IPS-15b (cell line): ENCODE results near the gene PDE4C.

Experiments
- H3K27me3 ChIP-seq: one replicate; pipeline ENCODE4 v1.6.1; 2013; ENCODE audit warnings: low read length; ENCODE audit not compliant: control insufficient read depth, insufficient read depth
- H3K36me3 ChIP-seq: one replicate; pipeline ENCODE4 v1.6.1; 2013; ENCODE audit warnings: low read length; ENCODE audit not compliant: control insufficient read depth, insufficient read depth
- H3K4me1 ChIP-seq: one replicate; pipeline ENCODE4 v1.6.1; 2013; ENCODE audit warnings: mild to moderate bottlenecking, low read length; ENCODE audit not compliant: control insufficient read depth, insufficient read depth
- H3K4me3 ChIP-seq: one replicate; pipeline ENCODE4 v1.5.1; 2013; ENCODE audit warnings: low read depth, low read length
- H3K9ac ChIP-seq: one replicate; pipeline ENCODE4 v1.6.1; 2013; ENCODE audit warnings: low read depth, mild to moderate bottlenecking, low read length
- H3K9me3 ChIP-seq: one replicate; pipeline ENCODE4 v1.6.1; 2013; ENCODE audit warnings: mild to moderate bottlenecking, low read length; ENCODE audit not compliant: control insufficient read depth, insufficient read depth

The PDE4C gene

DNA sequence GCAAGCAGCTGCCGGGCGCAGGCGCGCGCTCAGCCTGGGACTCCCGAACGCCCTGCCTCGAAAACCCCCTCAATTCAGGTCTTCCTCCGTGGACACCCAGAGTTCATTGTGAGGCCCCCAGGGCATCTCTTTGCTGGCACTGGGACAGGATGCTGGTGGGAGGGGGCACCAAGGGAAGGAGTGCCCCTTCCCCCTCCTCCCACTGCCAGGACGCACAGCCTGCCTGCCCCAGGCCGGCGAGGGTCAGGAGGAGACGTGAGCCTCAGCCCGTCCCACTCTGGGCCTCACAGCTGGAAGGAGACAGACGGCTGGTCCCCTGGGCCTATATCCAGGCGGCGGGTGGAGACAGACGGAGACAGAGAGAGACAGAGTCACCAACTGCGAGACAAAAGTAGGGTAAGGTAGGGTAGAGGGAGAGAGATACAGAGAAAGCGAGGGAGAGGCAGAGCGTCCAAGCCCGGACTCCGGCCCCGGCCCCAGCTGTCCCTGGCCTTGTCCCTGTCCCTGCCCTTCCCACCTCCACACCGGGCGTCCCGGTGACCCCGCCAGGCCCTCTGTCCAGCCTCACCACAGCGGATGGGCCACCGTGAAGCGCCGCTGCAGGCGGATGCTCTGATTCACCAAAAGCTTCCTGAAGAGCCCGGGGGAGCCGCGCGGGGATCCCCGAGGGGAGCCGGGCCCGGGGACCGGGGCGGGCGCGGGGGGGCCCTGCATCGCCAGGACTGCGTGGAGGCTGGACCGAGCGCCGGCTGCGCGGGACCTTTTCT lies at the start of gene PDE4C:
Gene PDE4C, minus strand, starts transcription at position 737 of the 767 bp plus-strand sequence. Its CDS starts 23 bp downstream, at position 714.
- Histone ChIP-seq H3K9me3 (no peaks in the 10 kb centered on the region), H3K4me3 (peak within 1 kb of the TSS; percentile 62), H3K4me1 (peaks cover 9% of the 10 kb centered on the region), H3K9ac (no peak within 1 kb of the TSS), H3K36me3 (no peaks in the 10 kb centered on the region), H3K27me3 (peaks cover 18% of the 10 kb centered on the region)

- Histone ChIP-seq H3K9ac (no peak overlapping the region), H3K9me3 (no peaks in the 10 kb centered on the region), H3K36me3 (peaks cover 7% of the 10 kb centered on the region), H3K27me3 (no peaks in the 10 kb centered on the region), H3K4me3 (no peak overlapping the region), H3K4me1 (no peaks in the 10 kb centered on the region)
Measured at GRCh38 chr19:18274781-18275356, 48.6 kb upstream of the PDE4C start.

DNA sequence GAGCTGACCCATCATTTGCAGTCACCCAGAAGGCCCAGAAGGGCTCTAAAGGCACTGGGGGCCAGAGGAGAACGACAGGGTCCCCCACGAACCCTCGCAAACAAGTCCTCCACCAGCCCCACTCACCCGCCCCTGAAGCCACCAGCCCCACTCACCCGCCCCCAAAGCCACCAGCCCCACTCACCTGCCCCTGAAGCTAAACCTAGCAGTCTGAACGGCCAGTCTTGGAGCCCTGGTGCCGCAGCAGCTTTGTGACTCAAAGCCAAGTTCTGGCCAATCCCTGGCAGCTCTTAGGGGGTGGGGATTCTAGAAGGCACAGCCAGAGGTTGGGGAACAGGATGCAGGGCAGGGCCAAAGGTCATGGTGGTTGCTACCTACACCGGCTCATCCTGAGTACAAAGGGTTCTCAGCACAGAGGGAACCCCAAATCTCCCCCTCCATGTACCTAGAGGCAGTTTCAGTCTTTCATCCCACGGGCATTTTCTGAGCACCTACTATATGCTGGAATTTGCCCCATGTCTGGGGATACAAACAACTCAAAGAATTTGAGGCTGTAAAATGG lies 48.1 kb upstream of the PDE4C start, which contains the start of gene IQCN:
Gene IQCN, minus strand, starts transcription at position 234 of the 562 bp plus-strand sequence. CDS start 4,974 bp downstream, outside the sequence.
- no peak within 1 kb of the TSS for H3K4me3 ChIP-seq

DNA sequence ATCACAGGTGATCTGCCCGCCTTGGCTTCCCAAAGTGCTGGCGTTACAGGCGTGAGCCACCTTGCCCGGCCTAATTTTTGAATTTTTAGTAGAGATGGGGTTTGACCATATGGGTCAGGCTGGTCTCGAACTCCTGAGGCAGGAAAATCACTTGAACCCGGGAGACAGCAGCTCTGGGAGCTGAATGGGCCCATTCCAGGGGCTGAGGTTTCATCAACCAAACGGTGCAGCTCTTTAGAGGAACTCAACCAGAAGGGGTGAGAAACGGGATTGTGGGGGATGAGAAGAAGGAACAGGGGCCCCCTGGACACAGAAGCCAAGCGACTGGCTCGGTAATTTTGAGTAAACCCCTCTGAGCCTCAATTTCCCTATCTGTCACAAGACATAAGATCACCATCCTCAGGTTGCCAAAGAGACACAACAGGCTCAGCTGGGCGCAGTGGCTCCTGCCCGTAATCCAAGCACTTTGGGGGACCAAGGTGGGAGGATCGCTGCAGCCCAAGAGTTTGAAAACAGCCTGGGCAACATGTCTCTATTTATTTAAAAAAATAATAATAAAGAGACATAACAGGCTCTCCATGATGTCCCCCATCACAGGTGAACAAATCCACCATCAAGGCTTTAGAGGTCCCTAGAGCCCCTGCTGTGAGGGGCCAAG lies 47.5 kb upstream of the PDE4C start:
- no peaks in the 10 kb centered on the region for H3K4me1 ChIP-seq
- H3K36me3 ChIP-seq = peaks cover 7% of the 10 kb centered on the region
- H3K27me3 ChIP-seq = no peaks in the 10 kb centered on the region
- H3K4me3 ChIP-seq = no peak overlapping the region
- no peak overlapping the region for H3K9ac ChIP-seq
- H3K9me3 ChIP-seq = no peaks in the 10 kb centered on the region

More for the DNA sequence above, 48.1 kb upstream of the PDE4C start, which contains the start of gene IQCN:
- Histone ChIP-seq H3K36me3 (peaks cover 7% of the 10 kb centered on the region), H3K27me3 (no peaks in the 10 kb centered on the region), H3K9ac (no peak within 1 kb of the TSS), H3K4me1 (no peaks in the 10 kb centered on the region), H3K9me3 (no peaks in the 10 kb centered on the region)

GRCh38 chr19:18271433-18271841 lies 45.2 kb upstream of the PDE4C start:
- Histone ChIP-seq H3K9ac (no peak overlapping the region), H3K4me1 (no peaks in the 10 kb centered on the region), H3K9me3 (no peaks in the 10 kb centered on the region), H3K4me3 (no peak overlapping the region), H3K36me3 (peaks cover 4% of the 10 kb centered on the region), H3K27me3 (no peaks in the 10 kb centered on the region)

- no peaks in the 10 kb centered on the region for H3K27me3 ChIP-seq
- no peak overlapping the region for H3K4me3 ChIP-seq
- no peaks in the 10 kb centered on the region for H3K9me3 ChIP-seq
- H3K36me3 ChIP-seq = peaks cover 4% of the 10 kb centered on the region
- H3K9ac ChIP-seq = no peak overlapping the region
- H3K4me1 ChIP-seq = no peaks in the 10 kb centered on the region
Measured at GRCh38 chr19:18270326-18270725, 44.1 kb upstream of the PDE4C start.

DNA sequence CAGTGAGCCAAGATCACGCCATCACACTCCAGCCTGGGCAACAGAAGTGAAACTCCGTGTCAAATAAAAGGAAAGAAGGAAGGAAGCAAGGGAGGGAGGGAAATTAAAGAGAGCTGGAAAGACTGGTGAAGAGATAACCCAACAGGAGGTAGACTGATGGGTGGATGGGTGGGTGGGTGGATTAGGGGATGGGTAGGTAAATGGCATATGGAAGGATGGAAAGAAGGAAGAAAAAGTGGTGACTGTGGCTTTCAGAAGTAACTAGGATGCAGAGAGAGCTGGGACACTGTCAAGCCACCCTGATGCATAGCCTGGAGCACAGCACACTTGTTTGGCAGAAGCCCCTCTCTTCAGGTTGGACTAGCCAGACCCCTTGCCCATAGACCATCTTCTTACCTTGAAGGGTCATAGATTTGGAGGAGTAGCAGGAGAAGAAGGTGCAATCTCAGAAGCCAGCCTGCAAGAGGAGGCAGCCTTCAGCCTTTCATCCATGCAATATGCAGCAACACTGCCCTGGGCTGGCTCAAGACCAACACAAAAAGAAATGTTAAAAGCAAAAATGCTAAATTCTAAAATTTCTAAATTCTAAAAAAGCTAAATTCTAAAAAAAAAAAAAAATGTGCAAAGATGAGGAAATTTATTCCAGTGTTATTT lies 43.0 kb upstream of the PDE4C start:
- no peaks in the 10 kb centered on the region for H3K27me3 ChIP-seq
- no peaks in the 10 kb centered on the region for H3K36me3 ChIP-seq
- no peak overlapping the region for H3K9ac ChIP-seq
- H3K4me1 ChIP-seq = no peaks in the 10 kb centered on the region
- no peaks in the 10 kb centered on the region for H3K9me3 ChIP-seq
- H3K4me3 ChIP-seq = no peak overlapping the region

- H3K4me1 ChIP-seq = no peaks in the 10 kb centered on the region
- H3K9ac ChIP-seq = no peak overlapping the region
- H3K27me3 ChIP-seq = no peaks in the 10 kb centered on the region
- H3K9me3 ChIP-seq = no peaks in the 10 kb centered on the region
- no peaks in the 10 kb centered on the region for H3K36me3 ChIP-seq
- no peak overlapping the region for H3K4me3 ChIP-seq
Measured at GRCh38 chr19:18266771-18267686, 40.8 kb upstream of the PDE4C start.

- Histone ChIP-seq H3K9ac (no peak overlapping the region), H3K4me1 (no peaks in the 10 kb centered on the region), H3K27me3 (no peaks in the 10 kb centered on the region), H3K36me3 (no peaks in the 10 kb centered on the region), H3K4me3 (no peak overlapping the region), H3K9me3 (no peaks in the 10 kb centered on the region)
Measured at GRCh38 chr19:18265582-18265981, 39.3 kb upstream of the PDE4C start.

- Histone ChIP-seq H3K4me3 (no peak overlapping the region), H3K9ac (no peak overlapping the region), H3K36me3 (no peaks in the 10 kb centered on the region), H3K9me3 (no peaks in the 10 kb centered on the region), H3K4me1 (no peaks in the 10 kb centered on the region), H3K27me3 (no peaks in the 10 kb centered on the region)
Measured at GRCh38 chr19:18264971-18265540, 38.8 kb upstream of the PDE4C start.
